AG04450 (cell line): Measurements from ENCODE around the gene ARFGEF3. TPM values are rescaled to one million over a fixed set of nuclear protein-coding genes. Genes with fewer than 3 reads are reported as not detected.

ENCODE experiments used
- CTCF ChIA-PET: fragments of 300-600, 350-600 bp; formaldehyde crosslinking; extraction: SDS; loops from one replicate; lab custom pipeline; 2022; ENCODE audit warnings: antibody characterized with exemption, inconsistent platforms; lab: Charles Lee
- POLR2A ChIA-PET: fragments of 350-600 bp; formaldehyde crosslinking; extraction: SDS; loops from one replicate; lab custom pipeline; 2021; ENCODE audit warnings: antibody characterized with exemption, inconsistent platforms; lab: Yijun Ruan, JAX
- DNase-seq: peaks from one replicate; pipeline ENCODE4 v3.0.0-alpha.2; 2011; ENCODE audit warnings: low read depth, low spot score
- H3K27ac ChIP-seq: one replicate; pipeline ENCODE4 v1.5.1; 2012; ENCODE audit warnings: low read depth, low read length, control low read depth
- H3K27me3 ChIP-seq: one replicate; pipeline ENCODE4 v1.6.0; 2012; ENCODE audit warnings: low read length; ENCODE audit not compliant: control insufficient read depth, insufficient read depth
- H3K4me3 ChIP-seq: 2 replicates; pipeline ENCODE4 v1.5.1; 2011; ENCODE audit warnings: mild to moderate bottlenecking, low read depth, low read length, control low read depth
- H3K9me3 ChIP-seq: 2 replicates; pipeline ENCODE4 v1.5.1; 2012; ENCODE audit warnings: low read length; ENCODE audit not compliant: control insufficient read depth, insufficient read depth
- CTCF ChIP-seq: IDR thresholded peaks from 2 replicates; pipeline ENCODE4 v1.5.1; 2011; ENCODE audit warnings: low read depth, low read length, control low read depth, inconsistent platforms
- polyA plus RNA-seq: library from polyadenylated mRNA; depleted of rRNA; stranded (reverse); fragments of >200 nt; gene quantifications from 2 replicates; pipeline ENCODE4 v1.2.3, GENCODE V29; 2011

Gene ARFGEF3
- polyA plus RNA-seq, 1 experiment = 0.02 TPM

- POLR2A ChIA-PET = no interaction called here
- Histone ChIP-seq H3K27ac (no peak overlapping the region), H3K4me3 (no peak overlapping the region), H3K9me3 (no peaks in the 10 kb centered on the region), H3K27me3 (peaks cover 6% of the 10 kb centered on the region)
- CTCF ChIA-PET = no interaction called here
- TF ChIP-seq CTCF = no peak
- DNase-seq = no peak
These were observed 33.6 kb upstream of the ARFGEF3 start for GRCh38 chr6:138128096-138128495.

DNA sequence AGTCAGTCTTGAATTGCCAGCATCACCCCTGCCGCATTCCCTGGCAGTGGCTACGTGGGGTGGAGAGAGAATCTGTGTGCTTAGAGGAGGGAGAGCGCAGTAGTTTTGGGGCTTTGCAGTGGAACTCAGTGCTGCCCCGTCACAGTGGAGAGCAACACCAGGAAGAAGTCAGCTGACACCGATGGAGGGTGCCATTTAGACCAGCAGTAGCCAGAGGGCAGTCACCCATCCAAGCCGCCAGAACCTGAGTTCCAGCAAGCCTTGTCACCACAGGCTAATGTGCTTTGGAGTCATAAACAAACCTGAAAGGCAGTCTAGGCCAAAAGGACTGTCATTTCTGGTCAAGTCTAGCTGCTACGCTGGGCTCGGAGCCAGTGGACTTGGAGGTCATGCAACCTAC is 32.5 kb upstream of the ARFGEF3 start:
- ChIA-PET CTCF (no interaction called here), POLR2A (no interaction called here)
- peaks cover 6% of the 10 kb centered on the region for H3K27me3 ChIP-seq
- TF ChIP-seq CTCF = no peak
- no peaks in the 10 kb centered on the region for H3K9me3 ChIP-seq
- DNase-seq = no peak
- no peak overlapping the region for H3K27ac ChIP-seq
- H3K4me3 ChIP-seq = no peak overlapping the region

- CTCF ChIA-PET = interaction anchor here (1.4 kb wide), 1 partner anchor 26 kb away, joined by 4 read pairs; no protein-coding TSS in a partner anchor
- no peaks in the 10 kb centered on the region for H3K9me3 ChIP-seq
- POLR2A ChIA-PET = no interaction called here
- H3K4me3 ChIP-seq = no peak overlapping the region
- DNase-seq = no peak
- peaks cover 9% of the 10 kb centered on the region for H3K27me3 ChIP-seq
- no peak for TF ChIP-seq CTCF
- H3K27ac ChIP-seq = no peak overlapping the region
These were observed 18.9 kb upstream of the ARFGEF3 start for GRCh38 chr6:138142806-138143205.

GRCh38 chr6:138145402-138145801 is 16.3 kb upstream of the ARFGEF3 start:
- CTCF ChIA-PET = no interaction called here

GRCh38 chr6:138146544-138146943 is 15.2 kb upstream of the ARFGEF3 start:
- ChIA-PET POLR2A (no interaction called here), CTCF (no interaction called here)
- no peaks in the 10 kb centered on the region for H3K9me3 ChIP-seq
- no peak overlapping the region for H3K4me3 ChIP-seq
- no peak for TF ChIP-seq CTCF
- peaks cover 11% of the 10 kb centered on the region for H3K27me3 ChIP-seq
- no peak overlapping the region for H3K27ac ChIP-seq
- DNase-seq = no peak

More at GRCh38 chr6:138145402-138145801, 16.3 kb upstream of the ARFGEF3 start:
- H3K27ac ChIP-seq = no peak overlapping the region
- no peaks in the 10 kb centered on the region for H3K9me3 ChIP-seq
- no peak for TF ChIP-seq CTCF
- DNase-seq = no peak
- peaks cover 11% of the 10 kb centered on the region for H3K27me3 ChIP-seq
- H3K4me3 ChIP-seq = no peak overlapping the region
- POLR2A ChIA-PET = no interaction called here
